VCaP (cell line): ENCODE measurements around the gene SPATS2L.

Source experiments
- H3K27ac ChIP-seq: fragments of 450-650 bp; 2 replicates; pipeline ENCODE4 v1.5.1; 2017
- TF ChIP-seq, protein P1 (sequence below): fragments of 450-650 bp; conservative IDR thresholded peaks from 2 replicates; pipeline ENCODE4 v1.5.1; 2017; ENCODE audit warnings: mild to moderate bottlenecking, moderate library complexity

Gene SPATS2L

DNA sequence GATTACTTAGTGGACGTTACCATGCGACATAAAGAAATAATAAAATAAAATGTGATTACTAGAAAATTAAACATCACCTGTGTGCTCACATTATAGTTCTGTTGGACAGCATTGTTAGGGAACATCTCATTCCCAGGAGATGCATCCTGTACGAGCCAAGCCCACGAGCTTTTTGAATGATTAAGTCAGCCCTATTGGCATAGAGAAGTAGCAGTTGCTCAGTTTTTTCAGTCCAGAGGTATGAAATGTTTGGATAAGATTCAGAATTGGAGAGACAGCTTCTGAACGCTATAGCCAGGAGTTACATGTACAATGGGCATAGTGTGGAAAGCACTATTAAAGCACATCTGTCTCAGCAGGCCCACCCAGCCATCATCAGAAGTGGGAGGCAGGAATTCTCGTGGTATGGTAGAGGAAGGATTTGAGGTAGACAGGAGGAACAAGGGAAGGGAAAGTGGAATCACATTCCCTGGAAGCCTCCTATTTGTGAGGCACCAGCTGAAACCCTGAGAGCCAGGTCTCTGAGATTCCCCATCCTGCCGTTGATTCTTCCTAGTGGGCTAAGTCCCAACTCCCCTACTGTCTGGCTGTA lies 8.6 kb downstream of the SPATS2L start:
- no peak overlapping the region for H3K27ac ChIP-seq
- TF ChIP-seq, protein P1, sequence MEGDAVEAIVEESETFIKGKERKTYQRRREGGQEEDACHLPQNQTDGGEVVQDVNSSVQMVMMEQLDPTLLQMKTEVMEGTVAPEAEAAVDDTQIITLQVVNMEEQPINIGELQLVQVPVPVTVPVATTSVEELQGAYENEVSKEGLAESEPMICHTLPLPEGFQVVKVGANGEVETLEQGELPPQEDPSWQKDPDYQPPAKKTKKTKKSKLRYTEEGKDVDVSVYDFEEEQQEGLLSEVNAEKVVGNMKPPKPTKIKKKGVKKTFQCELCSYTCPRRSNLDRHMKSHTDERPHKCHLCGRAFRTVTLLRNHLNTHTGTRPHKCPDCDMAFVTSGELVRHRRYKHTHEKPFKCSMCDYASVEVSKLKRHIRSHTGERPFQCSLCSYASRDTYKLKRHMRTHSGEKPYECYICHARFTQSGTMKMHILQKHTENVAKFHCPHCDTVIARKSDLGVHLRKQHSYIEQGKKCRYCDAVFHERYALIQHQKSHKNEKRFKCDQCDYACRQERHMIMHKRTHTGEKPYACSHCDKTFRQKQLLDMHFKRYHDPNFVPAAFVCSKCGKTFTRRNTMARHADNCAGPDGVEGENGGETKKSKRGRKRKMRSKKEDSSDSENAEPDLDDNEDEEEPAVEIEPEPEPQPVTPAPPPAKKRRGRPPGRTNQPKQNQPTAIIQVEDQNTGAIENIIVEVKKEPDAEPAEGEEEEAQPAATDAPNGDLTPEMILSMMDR: no peak

DNA sequence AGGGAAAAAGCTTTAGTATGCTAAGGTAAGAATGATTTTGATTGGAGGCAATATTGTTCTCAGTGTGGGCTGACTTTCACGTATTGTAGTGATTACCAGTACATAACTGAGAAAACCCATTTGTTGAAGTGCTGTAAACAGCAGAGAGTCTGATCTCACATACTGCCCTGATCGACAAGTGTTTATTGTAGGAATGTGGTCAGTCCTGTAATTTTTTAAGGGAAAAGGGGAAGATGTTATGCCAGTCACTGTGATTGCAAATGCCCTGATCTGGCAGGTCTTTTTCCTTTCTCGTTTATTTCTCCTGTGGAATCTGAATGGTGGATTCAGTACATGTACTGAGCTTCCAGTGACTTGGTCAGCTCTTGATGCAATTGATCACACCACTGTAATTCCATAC lies 11.5 kb downstream of the SPATS2L start:
- H3K27ac ChIP-seq: peak overlapping the region; percentile 57
- TF ChIP-seq, protein P1: no peak

DNA sequence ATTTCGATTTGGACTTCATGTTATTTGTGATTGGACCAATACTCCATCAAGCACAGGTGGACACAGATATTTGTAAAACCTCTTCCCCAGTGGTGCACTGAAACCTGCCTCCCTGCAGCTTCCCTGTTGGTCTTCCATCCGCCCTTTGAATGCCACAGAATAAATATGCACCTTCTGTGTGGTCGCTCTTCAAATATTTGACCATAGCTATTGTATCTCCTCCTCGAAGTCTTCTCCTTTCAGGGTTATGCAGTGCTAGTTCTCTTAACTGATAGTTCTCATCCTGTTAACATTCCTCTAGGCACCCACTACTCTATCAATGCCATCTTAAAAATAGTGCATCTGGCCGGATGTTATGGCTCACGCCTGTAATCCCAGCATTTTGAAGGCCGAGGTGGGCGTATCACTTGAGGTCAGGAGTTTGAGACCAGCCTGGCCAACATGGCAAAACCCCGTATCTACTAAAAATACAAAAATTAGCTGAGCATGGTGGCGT lies 12.5 kb downstream of the SPATS2L start:
- H3K27ac ChIP-seq: no peak overlapping the region
- TF ChIP-seq, protein P1: no peak

DNA sequence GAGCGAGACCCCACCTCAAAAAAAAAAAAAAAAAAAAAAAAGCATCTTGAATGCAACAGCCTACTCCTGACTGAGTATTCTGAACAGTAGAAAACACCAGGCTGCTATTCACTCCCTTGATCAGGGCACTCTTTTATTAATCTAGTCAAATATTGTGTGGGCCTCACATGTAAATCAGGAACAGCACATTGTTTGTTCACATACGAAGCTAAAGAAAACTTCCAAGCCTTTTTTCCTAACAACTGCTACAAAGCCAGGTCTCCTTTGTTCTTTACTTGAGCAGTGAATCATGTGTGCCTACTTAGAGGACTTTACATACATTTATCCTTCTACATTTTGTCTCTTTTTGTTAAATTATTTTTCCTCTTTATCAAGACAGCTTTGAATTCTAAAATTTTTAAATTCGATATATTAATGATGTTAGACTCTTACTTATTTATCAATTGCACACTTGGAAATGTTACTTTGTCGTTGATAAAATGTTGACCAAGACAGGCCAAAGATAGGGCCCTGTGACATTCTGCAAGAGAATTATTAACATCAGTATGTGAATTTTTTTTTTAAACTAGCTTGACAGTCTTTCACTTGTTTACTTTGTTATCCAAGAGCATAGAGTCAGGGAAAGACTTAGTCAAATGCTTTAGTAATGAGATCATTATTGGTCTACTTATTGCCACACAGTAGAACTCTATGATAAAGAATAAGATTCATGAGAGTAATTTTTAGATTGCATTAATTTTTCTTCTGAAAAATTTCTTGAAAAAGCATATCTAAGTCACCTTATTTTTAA lies 13.2 kb downstream of the SPATS2L start:
- TF ChIP-seq, protein P1: no peak
- no peak overlapping the region for H3K27ac ChIP-seq

DNA sequence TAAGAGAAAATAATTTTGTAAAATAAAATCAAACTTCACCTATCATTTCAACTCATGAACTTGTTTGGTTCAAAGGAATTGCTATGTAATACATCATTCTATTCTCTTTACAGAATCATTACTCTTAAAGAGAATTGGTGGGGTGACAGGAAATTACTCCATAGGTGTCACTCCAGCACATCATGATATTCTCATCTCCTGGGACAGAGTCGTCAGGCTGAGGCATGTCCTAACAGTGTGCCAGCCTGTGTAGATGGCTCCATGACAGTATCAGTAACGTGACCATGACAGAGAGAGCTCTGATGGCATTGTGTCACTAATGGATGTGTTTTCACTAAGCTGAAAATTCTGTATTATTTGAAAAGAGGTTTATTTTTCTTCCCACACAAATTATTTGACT lies 13.9 kb downstream of the SPATS2L start:
- no peak overlapping the region for H3K27ac ChIP-seq
- TF ChIP-seq, protein P1: no peak

DNA sequence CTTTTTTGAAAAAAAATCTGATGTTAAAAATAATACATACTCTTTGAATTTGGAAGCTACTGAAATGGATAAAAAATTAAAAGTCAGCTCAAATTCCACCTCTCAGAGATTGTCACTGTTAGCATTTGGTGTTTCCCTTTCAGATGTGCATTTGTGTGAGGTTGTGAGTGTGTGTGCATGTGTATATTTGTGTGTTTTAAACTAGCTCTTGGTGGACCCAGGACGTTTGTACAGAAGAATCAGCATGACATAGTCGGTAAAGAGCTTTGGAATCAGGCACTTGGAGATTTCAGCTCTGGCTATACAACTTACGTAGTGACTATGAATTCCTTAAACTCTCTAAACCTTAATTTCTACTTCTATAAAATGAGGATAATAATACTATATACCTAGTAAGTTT lies 14.5 kb downstream of the SPATS2L start:
- TF ChIP-seq, protein P1: no peak
- no peak overlapping the region for H3K27ac ChIP-seq

DNA sequence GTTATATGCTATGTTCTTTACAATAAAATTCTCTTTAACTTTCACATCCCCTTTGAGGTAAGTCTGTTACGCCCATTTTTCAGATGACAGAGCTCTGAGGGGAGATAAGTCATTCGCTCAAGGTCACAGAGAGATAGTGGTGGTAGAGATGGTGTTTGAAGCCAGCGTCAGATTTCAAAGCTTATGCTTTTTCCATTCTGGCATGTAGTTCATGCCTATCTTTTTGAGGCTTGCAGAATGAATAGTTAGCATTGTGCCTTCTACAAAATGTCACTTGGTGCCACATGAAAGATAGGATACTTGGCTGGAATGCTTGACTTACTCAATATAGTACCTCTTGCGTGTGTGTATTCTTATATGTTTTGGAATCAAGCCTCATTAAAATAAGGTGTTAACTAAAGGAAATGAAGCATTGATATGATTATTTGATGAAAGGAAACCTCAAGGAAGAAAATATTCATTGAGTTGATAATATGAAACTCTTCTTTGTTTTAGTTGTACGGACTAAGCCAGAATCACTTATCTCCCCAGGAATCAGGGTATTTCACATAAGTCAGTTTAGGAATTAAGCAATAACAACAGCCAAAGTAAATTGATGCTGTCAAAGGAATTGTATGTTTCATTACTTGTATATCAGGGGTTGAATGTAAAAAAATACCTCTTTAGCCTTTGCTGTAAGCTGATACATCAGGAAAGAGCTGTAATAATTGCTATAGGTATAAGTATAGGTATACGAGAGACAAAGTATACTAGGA lies 15.5 kb downstream of the SPATS2L start:
- TF ChIP-seq, protein P1: no peak
- H3K27ac ChIP-seq: no peak overlapping the region
